Measurements from ENCODE around the gene HSD11B1.

- no peak for TF ChIP-seq CTCF (IDR thresholded peaks at IDR 0.05)
- TF ChIP-seq POLR2A (IDR thresholded peaks at IDR 0.05), result no peak
These were observed 46.7 kb upstream of the HSD11B1 start for GRCh38 chr1:209657918-209658317.
